Fibroblast of lung (primary cell): ENCODE measurements around the gene CTBS.

Experiments used
- EZH2 ChIP-seq: IDR thresholded peaks from 2 replicates; pipeline ENCODE4 v1.5.1; 2012; ENCODE audit warnings: low read length, control low read depth, mild to moderate bottlenecking; ENCODE audit errors: missing control alignments
- TF ChIP-seq, protein P1 (sequence below), 2 donors: IDR thresholded peaks in 1 of 2; conservative IDR thresholded peaks in 1 of 2; 1 replicate in 1 of 2; 2 replicates in 1 of 2; pipeline ENCODE4 v1.5.1; 2011 to 2012; ENCODE audit warnings: low read length in 2 of 2, control low read depth in 1 of 2, inconsistent platforms in 1 of 2, low read depth in 1 of 2, mild to moderate bottlenecking in 1 of 2

GRCh38 chr1:84509029-84509428, 65.2 kb downstream of the CTBS start:
- TF ChIP-seq EZH2 = no peak
- TF ChIP-seq, protein P1, sequence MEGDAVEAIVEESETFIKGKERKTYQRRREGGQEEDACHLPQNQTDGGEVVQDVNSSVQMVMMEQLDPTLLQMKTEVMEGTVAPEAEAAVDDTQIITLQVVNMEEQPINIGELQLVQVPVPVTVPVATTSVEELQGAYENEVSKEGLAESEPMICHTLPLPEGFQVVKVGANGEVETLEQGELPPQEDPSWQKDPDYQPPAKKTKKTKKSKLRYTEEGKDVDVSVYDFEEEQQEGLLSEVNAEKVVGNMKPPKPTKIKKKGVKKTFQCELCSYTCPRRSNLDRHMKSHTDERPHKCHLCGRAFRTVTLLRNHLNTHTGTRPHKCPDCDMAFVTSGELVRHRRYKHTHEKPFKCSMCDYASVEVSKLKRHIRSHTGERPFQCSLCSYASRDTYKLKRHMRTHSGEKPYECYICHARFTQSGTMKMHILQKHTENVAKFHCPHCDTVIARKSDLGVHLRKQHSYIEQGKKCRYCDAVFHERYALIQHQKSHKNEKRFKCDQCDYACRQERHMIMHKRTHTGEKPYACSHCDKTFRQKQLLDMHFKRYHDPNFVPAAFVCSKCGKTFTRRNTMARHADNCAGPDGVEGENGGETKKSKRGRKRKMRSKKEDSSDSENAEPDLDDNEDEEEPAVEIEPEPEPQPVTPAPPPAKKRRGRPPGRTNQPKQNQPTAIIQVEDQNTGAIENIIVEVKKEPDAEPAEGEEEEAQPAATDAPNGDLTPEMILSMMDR (conservative IDR thresholded peaks at IDR 0.05 in 1 of 2, IDR thresholded peaks at IDR 0.05 in 1 of 2; ENCODE audit: low read depth in 1 of 2, low read length in 2 of 2) = no peak
